ENCODE measurements around the gene PLD5.
"Not testable (repeated sequence)": the region's sequence is repeated elsewhere in the genome, so short reads cannot be mapped to it uniquely, and the experiment has no call there.

Gene PLD5

DNA sequence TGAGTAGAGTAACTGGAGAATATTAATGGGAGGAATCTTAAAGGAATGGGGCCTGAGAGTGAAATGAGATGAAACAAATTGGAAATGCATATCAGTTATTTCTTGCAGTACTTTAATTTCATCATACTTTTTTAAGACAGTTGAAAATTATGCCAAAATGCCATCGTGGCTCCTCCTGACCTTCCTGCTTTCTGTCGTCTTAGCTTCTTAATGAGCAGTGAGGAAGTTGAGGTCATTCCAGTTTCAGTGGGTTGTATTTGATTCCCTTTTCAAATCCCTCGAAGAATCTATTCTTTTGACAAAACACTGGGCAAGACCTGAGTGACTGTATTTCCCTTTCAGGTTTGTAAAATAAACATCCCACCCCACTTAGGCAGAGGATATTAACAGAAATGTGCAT lies 390.7 kb downstream of the PLD5 start:
- TF ChIP-seq, protein P1, sequence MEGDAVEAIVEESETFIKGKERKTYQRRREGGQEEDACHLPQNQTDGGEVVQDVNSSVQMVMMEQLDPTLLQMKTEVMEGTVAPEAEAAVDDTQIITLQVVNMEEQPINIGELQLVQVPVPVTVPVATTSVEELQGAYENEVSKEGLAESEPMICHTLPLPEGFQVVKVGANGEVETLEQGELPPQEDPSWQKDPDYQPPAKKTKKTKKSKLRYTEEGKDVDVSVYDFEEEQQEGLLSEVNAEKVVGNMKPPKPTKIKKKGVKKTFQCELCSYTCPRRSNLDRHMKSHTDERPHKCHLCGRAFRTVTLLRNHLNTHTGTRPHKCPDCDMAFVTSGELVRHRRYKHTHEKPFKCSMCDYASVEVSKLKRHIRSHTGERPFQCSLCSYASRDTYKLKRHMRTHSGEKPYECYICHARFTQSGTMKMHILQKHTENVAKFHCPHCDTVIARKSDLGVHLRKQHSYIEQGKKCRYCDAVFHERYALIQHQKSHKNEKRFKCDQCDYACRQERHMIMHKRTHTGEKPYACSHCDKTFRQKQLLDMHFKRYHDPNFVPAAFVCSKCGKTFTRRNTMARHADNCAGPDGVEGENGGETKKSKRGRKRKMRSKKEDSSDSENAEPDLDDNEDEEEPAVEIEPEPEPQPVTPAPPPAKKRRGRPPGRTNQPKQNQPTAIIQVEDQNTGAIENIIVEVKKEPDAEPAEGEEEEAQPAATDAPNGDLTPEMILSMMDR (conservative IDR thresholded peaks at IDR 0.05; ENCODE audit: low read depth, low read length): no peak
- H3K4me3 ChIP-seq (ENCODE audit: low read depth, low read length): no peak overlapping the region
- DNase-seq (ENCODE audit: low read depth): no peak

DNA sequence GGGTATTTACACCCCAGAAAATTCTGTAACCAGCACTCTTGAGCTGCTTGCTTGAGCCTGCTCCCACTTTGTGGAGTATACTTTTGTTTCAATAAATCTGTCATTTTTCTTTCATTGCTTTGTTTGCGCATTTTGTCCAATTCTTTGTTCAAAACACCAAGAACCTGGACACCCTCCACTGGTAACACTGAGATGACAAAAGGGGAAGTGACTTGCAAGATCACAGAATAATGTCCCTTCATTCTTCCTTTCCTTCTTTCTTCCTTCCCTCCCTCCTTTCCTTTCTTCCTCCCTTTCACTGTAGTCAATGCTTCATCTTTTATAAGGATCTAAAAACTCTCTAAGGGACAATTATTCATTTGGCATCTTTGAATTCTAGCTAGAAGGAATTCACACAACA lies 391.1 kb downstream of the PLD5 start:
- TF ChIP-seq, protein P1 (conservative IDR thresholded peaks at IDR 0.05; ENCODE audit: low read depth, low read length): no peak
- H3K4me3 ChIP-seq (ENCODE audit: low read depth, low read length): no peak overlapping the region
- DNase-seq (ENCODE audit: low read depth): no peak

DNA sequence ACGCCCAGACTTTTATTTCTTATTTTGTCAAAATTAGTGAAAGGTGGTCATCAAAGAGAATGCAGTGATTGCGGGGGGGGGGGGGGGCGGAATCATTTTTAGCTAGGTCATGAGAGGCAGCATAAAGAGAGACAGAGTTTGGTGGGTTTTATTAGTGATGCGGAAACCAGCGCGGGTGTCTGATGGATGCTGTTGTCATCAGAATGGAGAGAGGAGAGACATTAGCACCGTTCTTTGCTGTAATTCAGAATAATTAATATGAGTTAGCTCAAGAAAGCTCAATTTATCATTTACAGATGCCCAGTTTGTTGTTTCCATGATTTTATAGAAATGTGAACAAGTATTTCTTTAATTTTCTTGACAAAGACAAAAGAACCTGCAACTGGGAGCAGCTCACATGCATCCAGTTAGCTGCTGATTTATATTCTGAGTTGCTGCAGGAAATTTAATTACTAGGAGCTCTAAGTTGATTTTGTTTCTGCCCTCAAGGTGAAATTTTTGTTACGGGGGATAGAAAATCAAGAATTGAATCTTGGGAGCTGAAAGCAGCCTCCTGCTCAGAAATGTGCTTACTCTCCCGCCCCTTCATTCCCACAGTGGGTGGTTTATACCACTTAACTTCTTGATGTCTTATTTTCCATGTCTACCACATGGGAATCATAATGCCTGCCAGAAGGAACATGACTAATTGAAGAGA lies 392.2 kb downstream of the PLD5 start:
- no peak overlapping the region for H3K4me3 ChIP-seq (ENCODE audit: low read depth, low read length)
- TF ChIP-seq, protein P1 (conservative IDR thresholded peaks at IDR 0.05; ENCODE audit: low read depth, low read length): no peak
- DNase-seq (ENCODE audit: low read depth): no peak

DNA sequence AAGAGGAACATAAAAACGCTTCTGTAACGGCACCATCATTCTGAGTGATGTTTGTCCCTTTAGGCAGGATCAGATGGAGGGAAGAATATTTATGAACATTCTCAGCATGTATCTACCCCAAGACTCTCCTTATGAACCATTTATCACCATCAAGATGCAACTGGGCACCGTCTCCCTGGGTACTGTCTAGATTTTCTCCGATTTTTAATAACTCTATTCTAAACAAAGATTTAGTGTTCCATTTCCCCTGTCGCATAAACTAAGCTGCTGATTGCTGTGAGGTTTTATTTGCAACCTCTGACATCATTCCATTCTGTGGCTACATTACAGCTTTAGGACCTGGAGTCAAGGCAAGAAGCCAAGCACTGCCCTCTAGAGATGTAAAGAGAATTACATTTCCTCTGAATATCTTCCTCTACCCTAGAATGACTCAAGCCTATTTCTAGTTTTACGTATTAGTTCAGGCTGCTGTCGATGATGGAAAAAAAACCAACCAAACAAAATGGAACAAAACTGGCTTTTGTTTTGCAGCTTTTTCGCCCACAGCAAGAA lies 395.5 kb downstream of the PLD5 start:
- TF ChIP-seq, protein P1 (conservative IDR thresholded peaks at IDR 0.05; ENCODE audit: low read depth, low read length): no peak
- DNase-seq (ENCODE audit: low read depth): no peak
- no peak overlapping the region for H3K4me3 ChIP-seq (ENCODE audit: low read depth, low read length)

DNA sequence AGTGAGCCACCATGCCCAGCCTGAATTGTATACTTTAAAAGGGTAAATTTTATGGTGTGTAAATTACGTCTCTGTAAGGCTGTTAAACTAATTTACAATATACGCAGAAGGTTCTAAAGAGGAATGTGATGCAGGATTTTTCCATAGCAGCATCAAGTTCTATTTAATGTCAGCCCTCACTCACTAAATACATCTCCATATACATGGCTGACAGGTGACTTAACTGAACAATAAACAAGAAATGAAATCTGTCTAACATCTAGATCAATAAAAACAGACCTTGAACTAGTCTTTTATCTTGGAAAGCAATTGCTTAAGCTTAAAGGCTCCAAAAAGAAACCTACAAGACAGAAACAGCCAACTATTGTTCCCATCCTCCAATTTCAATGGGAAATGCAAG lies 404.1 kb downstream of the PLD5 start:
- H3K4me3 ChIP-seq (ENCODE audit: low read depth, low read length): no peak overlapping the region
- TF ChIP-seq, protein P1 (conservative IDR thresholded peaks at IDR 0.05; ENCODE audit: low read depth, low read length): no peak
- DNase-seq (ENCODE audit: low read depth): no peak

DNA sequence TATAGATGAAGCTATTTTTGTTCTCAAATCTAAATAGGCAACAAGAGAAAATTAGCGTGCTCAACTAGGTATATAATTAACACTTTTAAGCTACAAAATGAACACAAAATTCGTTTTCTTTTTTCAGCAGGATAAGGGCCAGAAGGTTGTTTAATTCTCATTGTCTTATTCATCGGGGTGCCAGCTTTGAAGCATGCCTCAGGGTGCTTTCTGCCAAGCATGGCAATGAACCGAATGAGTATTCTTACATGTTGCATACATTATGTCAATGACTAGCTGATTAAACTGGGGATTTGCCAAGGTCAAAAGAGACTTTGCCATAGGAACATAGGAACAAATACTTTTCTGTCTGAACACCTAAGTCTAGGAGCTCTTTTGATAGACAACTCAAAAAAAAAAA lies 423.6 kb downstream of the PLD5 start:
- no peak for DNase-seq (ENCODE audit: low read depth)
- TF ChIP-seq, protein P1 (conservative IDR thresholded peaks at IDR 0.05; ENCODE audit: low read depth, low read length): no peak
- no peak overlapping the region for H3K4me3 ChIP-seq (ENCODE audit: low read depth, low read length)

DNA sequence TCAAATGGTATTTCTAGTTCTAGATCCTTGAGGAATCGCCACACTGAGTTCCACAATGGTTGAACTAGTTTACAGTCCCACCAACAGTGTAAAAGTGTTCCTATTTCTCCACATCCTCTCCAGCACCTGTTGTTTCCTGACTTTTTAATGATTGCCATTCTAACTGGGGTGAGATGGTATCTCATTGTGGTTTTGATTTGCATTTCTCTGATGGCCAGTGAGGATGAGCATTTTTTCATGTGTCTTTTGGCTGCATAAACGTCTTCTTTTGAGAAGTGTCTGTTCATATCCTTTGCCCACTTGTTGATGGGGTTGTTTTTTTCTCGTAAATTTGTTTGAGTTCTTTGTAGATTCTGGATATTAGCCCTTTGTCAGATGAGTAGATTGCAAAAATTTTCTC lies 427.2 kb downstream of the PLD5 start:
- not testable (repeated sequence) for H3K4me3 ChIP-seq (ENCODE audit: low read depth, low read length); DNase-seq (ENCODE audit: low read depth)
